ENCODE results near the gene CEP162. TPM values are rescaled to one million over a fixed set of nuclear protein-coding genes. Genes with fewer than 3 reads are reported as not detected.

CEP162 gene
- total and polyA plus RNA-seq, 2 experiments from 2014 or later: 9.2 to 15.4 TPM

DNA sequence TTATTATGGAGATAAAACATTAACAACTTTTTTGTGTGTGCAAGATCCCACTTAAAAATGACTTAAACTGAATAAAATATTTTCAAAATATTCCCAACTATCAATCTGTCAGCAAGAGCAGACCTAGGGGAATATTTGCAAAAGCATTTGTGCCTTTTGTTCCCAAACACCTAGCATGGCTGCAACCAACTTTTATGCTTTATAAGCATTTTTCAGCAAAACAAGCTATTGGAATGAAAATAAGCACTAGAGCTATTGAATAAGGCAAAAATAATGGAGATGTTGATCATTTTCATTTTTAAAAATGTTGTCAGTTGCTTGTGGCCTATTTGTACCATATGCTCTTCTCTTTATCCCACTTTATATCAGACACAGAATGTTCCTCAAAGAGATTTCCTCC, 28.2 kb upstream of the CEP162 start:
- Histone ChIP-seq H3K9me2 (ENCODE audit: insufficient read depth) (no peaks in the 10 kb centered on the region), H3K27ac (ENCODE audit: low read depth) (no peak overlapping the region), H3K4me2 (no peak overlapping the region), H3F3A (replicated peaks; ENCODE audit: low read depth) (no peaks in the 10 kb centered on the region), H3K27me3 (ENCODE audit: insufficient read depth) (no peaks in the 10 kb centered on the region), H4K20me1 (replicated peaks; ENCODE audit: insufficient read depth) (no peaks in the 10 kb centered on the region), H3K36me3 (ENCODE audit: insufficient read depth) (no peaks in the 10 kb centered on the region), H3K79me2 (replicated peaks; ENCODE audit: insufficient read depth) (no peaks in the 10 kb centered on the region), H3K4me3 (no peak overlapping the region), H2AFZ (no peak overlapping the region), H3K4me1 (ENCODE audit: insufficient read depth) (0 out of 2 replicates have a peak, but pooled peaks cover 10% of the 10 kb centered on the region)
- TF ChIP-seq, protein P1, sequence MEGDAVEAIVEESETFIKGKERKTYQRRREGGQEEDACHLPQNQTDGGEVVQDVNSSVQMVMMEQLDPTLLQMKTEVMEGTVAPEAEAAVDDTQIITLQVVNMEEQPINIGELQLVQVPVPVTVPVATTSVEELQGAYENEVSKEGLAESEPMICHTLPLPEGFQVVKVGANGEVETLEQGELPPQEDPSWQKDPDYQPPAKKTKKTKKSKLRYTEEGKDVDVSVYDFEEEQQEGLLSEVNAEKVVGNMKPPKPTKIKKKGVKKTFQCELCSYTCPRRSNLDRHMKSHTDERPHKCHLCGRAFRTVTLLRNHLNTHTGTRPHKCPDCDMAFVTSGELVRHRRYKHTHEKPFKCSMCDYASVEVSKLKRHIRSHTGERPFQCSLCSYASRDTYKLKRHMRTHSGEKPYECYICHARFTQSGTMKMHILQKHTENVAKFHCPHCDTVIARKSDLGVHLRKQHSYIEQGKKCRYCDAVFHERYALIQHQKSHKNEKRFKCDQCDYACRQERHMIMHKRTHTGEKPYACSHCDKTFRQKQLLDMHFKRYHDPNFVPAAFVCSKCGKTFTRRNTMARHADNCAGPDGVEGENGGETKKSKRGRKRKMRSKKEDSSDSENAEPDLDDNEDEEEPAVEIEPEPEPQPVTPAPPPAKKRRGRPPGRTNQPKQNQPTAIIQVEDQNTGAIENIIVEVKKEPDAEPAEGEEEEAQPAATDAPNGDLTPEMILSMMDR (conservative IDR thresholded peaks at IDR 0.05; ENCODE audit: low read depth in 2 of 2): no peak
- TF ChIP-seq JUNB (IDR thresholded peaks at IDR 0.05; ENCODE audit: unreplicated experiment): no peak
- TF ChIP-seq, protein P2, sequence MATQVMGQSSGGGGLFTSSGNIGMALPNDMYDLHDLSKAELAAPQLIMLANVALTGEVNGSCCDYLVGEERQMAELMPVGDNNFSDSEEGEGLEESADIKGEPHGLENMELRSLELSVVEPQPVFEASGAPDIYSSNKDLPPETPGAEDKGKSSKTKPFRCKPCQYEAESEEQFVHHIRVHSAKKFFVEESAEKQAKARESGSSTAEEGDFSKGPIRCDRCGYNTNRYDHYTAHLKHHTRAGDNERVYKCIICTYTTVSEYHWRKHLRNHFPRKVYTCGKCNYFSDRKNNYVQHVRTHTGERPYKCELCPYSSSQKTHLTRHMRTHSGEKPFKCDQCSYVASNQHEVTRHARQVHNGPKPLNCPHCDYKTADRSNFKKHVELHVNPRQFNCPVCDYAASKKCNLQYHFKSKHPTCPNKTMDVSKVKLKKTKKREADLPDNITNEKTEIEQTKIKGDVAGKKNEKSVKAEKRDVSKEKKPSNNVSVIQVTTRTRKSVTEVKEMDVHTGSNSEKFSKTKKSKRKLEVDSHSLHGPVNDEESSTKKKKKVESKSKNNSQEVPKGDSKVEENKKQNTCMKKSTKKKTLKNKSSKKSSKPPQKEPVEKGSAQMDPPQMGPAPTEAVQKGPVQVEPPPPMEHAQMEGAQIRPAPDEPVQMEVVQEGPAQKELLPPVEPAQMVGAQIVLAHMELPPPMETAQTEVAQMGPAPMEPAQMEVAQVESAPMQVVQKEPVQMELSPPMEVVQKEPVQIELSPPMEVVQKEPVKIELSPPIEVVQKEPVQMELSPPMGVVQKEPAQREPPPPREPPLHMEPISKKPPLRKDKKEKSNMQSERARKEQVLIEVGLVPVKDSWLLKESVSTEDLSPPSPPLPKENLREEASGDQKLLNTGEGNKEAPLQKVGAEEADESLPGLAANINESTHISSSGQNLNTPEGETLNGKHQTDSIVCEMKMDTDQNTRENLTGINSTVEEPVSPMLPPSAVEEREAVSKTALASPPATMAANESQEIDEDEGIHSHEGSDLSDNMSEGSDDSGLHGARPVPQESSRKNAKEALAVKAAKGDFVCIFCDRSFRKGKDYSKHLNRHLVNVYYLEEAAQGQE (IDR thresholded peaks at IDR 0.05; ENCODE audit: unreplicated experiment): no peak
- TF ChIP-seq EZH2 (IDR thresholded peaks at IDR 0.05; ENCODE audit: low read depth, unreplicated experiment): no peak
- TF ChIP-seq, protein P3, sequence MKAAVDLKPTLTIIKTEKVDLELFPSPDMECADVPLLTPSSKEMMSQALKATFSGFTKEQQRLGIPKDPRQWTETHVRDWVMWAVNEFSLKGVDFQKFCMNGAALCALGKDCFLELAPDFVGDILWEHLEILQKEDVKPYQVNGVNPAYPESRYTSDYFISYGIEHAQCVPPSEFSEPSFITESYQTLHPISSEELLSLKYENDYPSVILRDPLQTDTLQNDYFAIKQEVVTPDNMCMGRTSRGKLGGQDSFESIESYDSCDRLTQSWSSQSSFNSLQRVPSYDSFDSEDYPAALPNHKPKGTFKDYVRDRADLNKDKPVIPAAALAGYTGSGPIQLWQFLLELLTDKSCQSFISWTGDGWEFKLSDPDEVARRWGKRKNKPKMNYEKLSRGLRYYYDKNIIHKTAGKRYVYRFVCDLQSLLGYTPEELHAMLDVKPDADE (IDR thresholded peaks at IDR 0.05): no peak
- TF ChIP-seq POLR2AphosphoS5 (IDR thresholded peaks at IDR 0.05; ENCODE audit: low read depth): no peak
- TF ChIP-seq ZNF114 (CRISPR knock-in tag; IDR thresholded peaks at IDR 0.05): no peak
- no peak for TF ChIP-seq EZH2phosphoT487 (IDR thresholded peaks at IDR 0.05; ENCODE audit: unreplicated experiment)
- no peak for TF ChIP-seq NANOG (IDR thresholded peaks at IDR 0.05; ENCODE audit: borderline replicate concordance)
- no peaks in the 10 kb centered on the region for H3K36me3 Mint-ChIP-seq (ENCODE audit: low read depth)
- no peak overlapping the region for H3K4me3 Mint-ChIP-seq
- no peaks in the 10 kb centered on the region for H3K9me3 Mint-ChIP-seq
- no peak overlapping the region for H3K27ac Mint-ChIP-seq
- ATAC-seq: no peak
- no peak for DNase-seq (ENCODE audit: low spot score)
- peaks cover 11% of the 10 kb centered on the region for H3K4me1 Mint-ChIP-seq
- no peaks in the 10 kb centered on the region for H3K27me3 Mint-ChIP-seq (ENCODE audit: insufficient read depth, low read depth, poor library complexity)

DNA sequence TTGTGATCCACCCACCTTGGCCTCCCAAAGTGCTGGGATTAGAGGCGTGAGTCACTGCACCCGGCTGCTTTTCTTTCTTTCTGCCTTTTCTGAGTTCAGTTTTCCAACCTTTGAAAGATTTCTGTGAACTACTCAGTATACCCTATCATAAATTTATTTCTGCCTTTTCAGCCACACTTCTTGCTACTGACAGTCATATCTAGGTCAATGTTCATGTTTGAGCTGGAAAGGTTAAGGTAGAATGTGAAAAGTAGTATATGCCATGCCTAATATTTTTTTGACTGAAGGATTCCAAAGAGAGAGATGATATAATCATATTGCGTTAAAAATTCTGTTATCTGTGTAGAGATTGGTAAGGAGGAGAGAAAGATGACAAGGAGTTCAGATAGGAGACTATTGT, 25.9 kb upstream of the CEP162 start:
- Histone ChIP-seq H3K4me3 (no peak overlapping the region), H2AFZ (no peak overlapping the region), H3K9me2 (ENCODE audit: insufficient read depth) (no peaks in the 10 kb centered on the region), H3F3A (replicated peaks; ENCODE audit: low read depth) (no peaks in the 10 kb centered on the region), H3K4me2 (no peak overlapping the region), H4K20me1 (replicated peaks; ENCODE audit: insufficient read depth) (no peaks in the 10 kb centered on the region), H3K79me2 (replicated peaks; ENCODE audit: insufficient read depth) (no peaks in the 10 kb centered on the region), H3K36me3 (ENCODE audit: insufficient read depth) (no peaks in the 10 kb centered on the region), H3K4me1 (ENCODE audit: insufficient read depth) (0 out of 2 replicates have a peak, but pooled peaks cover 5% of the 10 kb centered on the region), H3K27ac (ENCODE audit: low read depth) (no peak overlapping the region), H3K27me3 (ENCODE audit: insufficient read depth) (no peaks in the 10 kb centered on the region)
- ATAC-seq: no peak
- peaks cover 4% of the 10 kb centered on the region for H3K27me3 Mint-ChIP-seq (ENCODE audit: insufficient read depth, low read depth, poor library complexity)
- peaks cover 5% of the 10 kb centered on the region; the same call in 2 of the 3 replicates for H3K4me1 Mint-ChIP-seq
- H3K27ac Mint-ChIP-seq: no peak overlapping the region
- no peaks in the 10 kb centered on the region for H3K9me3 Mint-ChIP-seq
- no peak for DNase-seq (ENCODE audit: low spot score)
- H3K4me3 Mint-ChIP-seq: no peak overlapping the region
- TF ChIP-seq JUNB (IDR thresholded peaks at IDR 0.05; ENCODE audit: unreplicated experiment): no peak
- H3K36me3 Mint-ChIP-seq (ENCODE audit: low read depth): no peaks in the 10 kb centered on the region
